ENCODE measurements around the gene SGMS2.

GRCh38 chr4:107778784-107779530, 45.8 kb upstream of the SGMS2 start:
- TF ChIP-seq HDAC1 (CRISPR knock-in tag; IDR thresholded peaks at IDR 0.05) (no peak), SIN3A (IDR thresholded peaks at IDR 0.05; ENCODE audit: borderline replicate concordance, low read depth, low read length) (no peak), KAT2B (IDR thresholded peaks at IDR 0.05; ENCODE audit: borderline replicate concordance, low read depth, low read length) (no peak), CTCF (CRISPR knock-in tag; IDR thresholded peaks at IDR 0.05) (no peak), ZSCAN20 (CRISPR knock-in tag; IDR thresholded peaks at IDR 0.05; ENCODE audit: borderline replicate concordance) (no peak)
